OCI-LY7 (cell line): ENCODE measurements around the gene BOLA2B. TPM values are rescaled to one million over a fixed set of nuclear protein-coding genes. Genes with fewer than 3 reads are reported as not detected.

ENCODE experiments used
- BruUV-seq: library from RNA; stranded (reverse); fragments of 400-500 nt; replicated peaks from 2 replicates; lab custom pipeline; 2021; lab: Mats Ljungman, UMichigan
- CTCF ChIA-PET: fragments of 300-600 bp; sonication (Branson Sonifier 250); formaldehyde crosslinking; loops from one replicate; lab custom pipeline; 2022; ENCODE audit warnings: antibody characterized with exemption; ENCODE audit not compliant: unreplicated experiment; lab: Charles Lee
- POLR2A ChIA-PET: fragments of 300-600 bp; sonication (Branson Sonifier 250); formaldehyde crosslinking; loops from one replicate; lab custom pipeline; 2022; ENCODE audit warnings: antibody characterized with exemption; lab: Charles Lee
- DNase-seq: peaks from one replicate; pipeline ENCODE4 v3.0.0-alpha.2; 2015; ENCODE audit warnings: low spot score
- H2AFZ ChIP-seq: fragments of 200-600 bp; sonication (generic), shearing (Covaris generic); 2 replicates; pipeline ENCODE4 v1.6.1; 2014; ENCODE audit warnings: mild to moderate bottlenecking, antibody characterized with exemption, low read length, moderate library complexity
- H3K27ac ChIP-seq: fragments of 200-600 bp; sonication (generic); 2 replicates; pipeline ENCODE4 v1.5.1; 2014; ENCODE audit warnings: mixed run types, low read depth, mild to moderate bottlenecking, moderate library complexity, low read length, inconsistent platforms; ENCODE audit not compliant: poor library complexity, severe bottlenecking
- H3K36me3 ChIP-seq: fragments of 200-600 bp; sonication (generic); 2 replicates; pipeline ENCODE4 v1.6.1; 2014; ENCODE audit warnings: mild to moderate bottlenecking, antibody characterized with exemption, low read length, moderate library complexity, mixed read lengths; ENCODE audit not compliant: insufficient read depth
- H3K4me1 ChIP-seq: fragments of 200-600 bp; sonication (generic); 2 replicates; pipeline ENCODE4 v1.5.1; 2014; ENCODE audit warnings: mild to moderate bottlenecking, low read length; ENCODE audit not compliant: insufficient read depth, poor library complexity, severe bottlenecking
- H3K4me2 ChIP-seq: fragments of 200-600 bp; sonication (generic); 2 replicates; pipeline ENCODE4 v1.6.1; 2014; ENCODE audit warnings: mild to moderate bottlenecking, low read length
- H3K4me3 ChIP-seq: fragments of 200-600 bp; sonication (generic); 2 replicates; pipeline ENCODE4 v1.5.1; 2014; ENCODE audit warnings: mild to moderate bottlenecking, low read depth, low read length; ENCODE audit not compliant: poor library complexity, severe bottlenecking
- H3K79me2 ChIP-seq: fragments of 200-600 bp; sonication (generic); 2 replicates; pipeline ENCODE4 v1.6.1; 2016; ENCODE audit warnings: low read depth, mild to moderate bottlenecking, low read length, moderate library complexity, mixed read lengths; ENCODE audit not compliant: insufficient read depth
- H3K9me2 ChIP-seq: fragments of 200-600 bp; sonication (generic); 2 replicates; pipeline ENCODE4 v1.6.1; 2016; ENCODE audit warnings: mild to moderate bottlenecking, low read length, mixed read lengths; ENCODE audit not compliant: insufficient read depth
- H3K9me3 ChIP-seq: fragments of 200-600 bp; sonication (generic); 2 replicates; pipeline ENCODE4 v1.6.1; 2014; ENCODE audit warnings: mild to moderate bottlenecking, mixed run types, low read length, mixed read lengths
- H4K20me1 ChIP-seq: fragments of 200-600 bp; sonication (generic); 2 replicates; pipeline ENCODE4 v1.6.1; 2014; ENCODE audit warnings: mild to moderate bottlenecking, antibody characterized with exemption, low read length, moderate library complexity, mixed read lengths; ENCODE audit not compliant: insufficient read depth
- CTCF ChIP-seq: fragments of 200-600 bp; sonication (generic); conservative IDR thresholded peaks from 2 replicates; pipeline ENCODE4 v1.5.1; 2014; ENCODE audit warnings: mild to moderate bottlenecking, antibody characterized with exemption, low read length, moderate library complexity, mixed read lengths
- EZH2phosphoT487 ChIP-seq: fragments of 200-600 bp; sonication (generic); IDR thresholded peaks from 2 replicates; pipeline ENCODE4 v1.6.1; 2018; ENCODE audit warnings: low read depth, borderline replicate concordance, mild to moderate bottlenecking, mixed run types, antibody characterized with exemption, low read length, moderate library complexity, mixed read lengths
- intact Hi-C: fragments of 100-400 bp; cut with micrococcal nuclease; formaldehyde crosslinking; loops from one replicate; pipeline ENCODE4 v1.10.0; 2022; ENCODE audit not compliant: unreplicated experiment
- total RNA-seq, 2 experiments: library from RNA; depleted of rRNA in 1 of 2; stranded (reverse); fragments of >200 nt in 1 of 2; shearing (Covaris generic) in 1 of 2; gene quantifications; 2 replicates each; pipeline ENCODE4 v1.2.3, GENCODE V29; 2014 to 2022

Gene BOLA2B
- total RNA-seq, 2 experiments from 2014 or later, result 119 to 179 TPM

DNA sequence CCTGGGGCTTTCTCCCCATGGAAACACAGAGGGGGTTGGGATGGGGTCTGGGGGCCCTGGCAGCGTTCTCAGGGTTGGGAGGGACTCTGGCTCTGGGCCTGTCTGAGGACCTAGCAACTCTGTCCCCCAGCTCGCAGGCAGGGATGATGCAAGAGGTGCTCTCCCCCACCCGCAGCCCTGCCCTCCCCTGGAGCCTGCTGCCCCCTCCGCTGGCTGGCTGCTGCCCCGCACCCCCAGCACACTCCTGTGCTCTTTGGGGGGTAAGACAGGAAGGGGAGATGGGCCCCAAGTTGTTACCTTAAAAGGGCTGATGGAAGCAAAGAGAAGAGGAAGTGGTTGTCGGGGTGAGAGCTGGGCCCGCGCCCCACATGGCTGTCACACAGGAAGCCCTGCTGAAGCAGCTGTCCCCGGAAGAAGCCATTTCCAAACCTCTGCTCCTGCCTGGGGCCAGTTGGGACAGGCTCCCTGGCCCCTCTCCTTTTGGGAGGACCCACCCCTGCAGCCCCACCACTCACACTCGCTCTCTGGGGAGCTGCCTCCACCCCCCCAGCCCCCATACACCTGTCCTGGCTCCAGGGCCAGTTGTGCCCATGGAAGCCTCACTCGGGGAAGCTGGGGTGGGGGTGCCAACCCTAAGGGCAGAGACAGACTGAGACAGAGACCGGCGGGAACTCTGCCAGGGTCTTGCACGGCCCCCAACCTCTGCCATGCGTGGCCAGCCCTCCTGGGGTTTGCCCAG lies 7.6 kb downstream of the BOLA2B start:
- no peak overlapping the region for H2AFZ ChIP-seq
- H3K4me2 ChIP-seq, result peak overlapping the region; percentile 90
- TF ChIP-seq CTCF (no peak), EZH2phosphoT487 (no peak)
- H3K36me3 ChIP-seq, result peaks cover 43% of the 10 kb centered on the region
- H3K4me1 ChIP-seq, result peaks cover 42% of the 10 kb centered on the region
- H3K9me2 ChIP-seq, result no peaks in the 10 kb centered on the region
- H3K4me3 ChIP-seq, result peak overlapping the region; percentile 86
- peaks cover 25% of the 10 kb centered on the region; the same call in 1 of the 2 replicates for H3K79me2 ChIP-seq
- H3K9me3 ChIP-seq, result no peaks in the 10 kb centered on the region
- DNase-seq, result peak; percentile 90
- intact Hi-C loops, result no loop called here
- BruUV-seq, result no TSS peak
- H3K27ac ChIP-seq, result peak overlapping the region; percentile 94
- H4K20me1 ChIP-seq, result no peaks in the 10 kb centered on the region
- ChIA-PET POLR2A (no interaction called here), CTCF (interaction anchor here (0.6 kb wide), 3 partner anchors 94 to 472 kb away, joined by 3 to 7 read pairs (median 3); partner anchors contain the start of gene TBX6)

DNA sequence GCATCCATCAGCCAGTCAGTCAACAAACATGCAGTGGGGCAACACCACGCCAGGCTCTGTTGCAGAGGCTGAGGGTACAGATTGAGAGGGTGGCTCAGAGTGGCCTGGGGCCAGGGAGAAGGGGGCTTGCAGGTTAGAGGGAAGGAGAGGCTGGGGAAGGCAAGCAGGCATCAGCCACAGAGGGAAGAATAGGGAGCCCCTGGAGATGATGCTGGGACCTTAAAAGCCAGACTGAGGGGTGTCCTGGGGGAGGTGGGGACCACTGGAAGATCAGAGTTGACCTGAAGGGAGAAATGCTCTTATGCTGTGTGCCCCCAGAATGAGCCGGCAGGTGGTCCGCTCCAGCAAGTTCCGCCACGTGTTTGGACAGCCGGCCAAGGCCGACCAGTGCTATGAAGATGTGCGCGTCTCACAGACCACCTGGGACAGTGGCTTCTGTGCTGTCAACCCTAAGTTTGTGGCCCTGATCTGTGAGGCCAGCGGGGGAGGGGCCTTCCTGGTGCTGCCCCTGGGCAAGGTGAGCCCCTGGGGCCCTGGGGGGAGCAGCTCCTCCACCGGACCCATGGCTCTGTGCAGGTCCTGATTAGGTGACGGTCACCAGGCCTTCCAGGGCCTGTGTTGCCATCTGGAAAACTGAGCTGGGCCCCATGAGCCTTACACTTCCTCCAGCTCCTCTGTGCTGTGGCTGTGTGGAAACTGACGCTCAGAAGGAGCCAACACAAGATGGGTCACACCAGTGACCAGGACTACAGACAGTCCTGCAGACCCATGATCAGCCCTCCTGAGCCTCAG lies 8.4 kb downstream of the BOLA2B start:
- peak overlapping the region; percentile 86 for H3K4me3 ChIP-seq
- CTCF ChIA-PET, result interaction anchor here (0.6 kb wide), 1 partner anchor 93 kb away, joined by 3 read pairs; the partner anchor contains the start of gene TBX6
- peaks cover 25% of the 10 kb centered on the region; the same call in 1 of the 2 replicates for H3K79me2 ChIP-seq

More for the DNA sequence above, 8.4 kb downstream of the BOLA2B start:
- H3K4me2 ChIP-seq, result peak overlapping the region; percentile 90
- POLR2A ChIA-PET, result no interaction called here
- no peak overlapping the region for H2AFZ ChIP-seq
- no peak for TF ChIP-seq CTCF
- TF ChIP-seq EZH2phosphoT487, result no peak
- peak overlapping the region; percentile 94 for H3K27ac ChIP-seq
- peaks cover 43% of the 10 kb centered on the region for H3K36me3 ChIP-seq
- no peaks in the 10 kb centered on the region for H4K20me1 ChIP-seq
- no peaks in the 10 kb centered on the region for H3K9me2 ChIP-seq
- peaks cover 42% of the 10 kb centered on the region for H3K4me1 ChIP-seq
- no TSS peak for BruUV-seq
- H3K9me3 ChIP-seq, result no peaks in the 10 kb centered on the region
- peak; percentile 80 for DNase-seq
- intact Hi-C loops, result no loop called here
